ENCODE data around the gene MT1E.
"Not testable (repeated sequence)": the region's sequence is repeated elsewhere in the genome, so short reads cannot be mapped to it uniquely, and the experiment has no call there.

Gene MT1E

GRCh38 chr16:56607109-56607618, 18.4 kb upstream of the MT1E start:
- DNase-seq (ENCODE audit: low spot score): peak; percentile 81

GRCh38 chr16:56607675-56608042, 17.9 kb upstream of the MT1E start:
- no peak for DNase-seq (ENCODE audit: low spot score)

- DNase-seq (ENCODE audit: low spot score): peak; percentile 89
These were observed 17.3 kb upstream of the MT1E start, which contains the start of gene MT2A for GRCh38 chr16:56608043-56608875. TSS of gene MT2A (plus strand) at chr16:56608584. CDS start at chr16:56608656, 72 bp downstream.

- DNase-seq (ENCODE audit: low spot score): no peak
These were observed 16.6 kb upstream of the MT1E start for GRCh38 chr16:56608876-56609462.

GRCh38 chr16:56609463-56609921, 16.1 kb upstream of the MT1E start:
- DNase-seq (ENCODE audit: low spot score): peak; percentile 46

- peak; percentile 46 for DNase-seq (ENCODE audit: low spot score)
These were observed 15.5 kb upstream of the MT1E start for GRCh38 chr16:56610017-56610608.

GRCh38 chr16:56610609-56611111, 14.9 kb upstream of the MT1E start:
- no peak for DNase-seq (ENCODE audit: low spot score)

GRCh38 chr16:56611281-56611833, 14.2 kb upstream of the MT1E start:
- DNase-seq (ENCODE audit: low spot score): no peak

GRCh38 chr16:56613706-56614105, 11.9 kb upstream of the MT1E start:
- DNase-seq (ENCODE audit: low spot score): no peak

GRCh38 chr16:56614549-56614991, 11.0 kb upstream of the MT1E start:
- DNase-seq (ENCODE audit: low spot score): no peak

GRCh38 chr16:56615353-56615752, 10.2 kb upstream of the MT1E start:
- DNase-seq (ENCODE audit: low spot score): no peak

GRCh38 chr16:56616608-56617211, 8.9 kb upstream of the MT1E start:
- no peak for DNase-seq (ENCODE audit: low spot score)

GRCh38 chr16:56617212-56618085, 8.1 kb upstream of the MT1E start:
- DNase-seq (ENCODE audit: low spot score): no peak

GRCh38 chr16:56618138-56618537, 7.4 kb upstream of the MT1E start:
- no peak for DNase-seq (ENCODE audit: low spot score)

- no peak for DNase-seq (ENCODE audit: low spot score)
These were observed 5.2 kb upstream of the MT1E start for GRCh38 chr16:56620339-56620897.

- not testable (repeated sequence) for DNase-seq (ENCODE audit: low spot score)
These were observed 3.7 kb upstream of the MT1E start for GRCh38 chr16:56621665-56622445.

GRCh38 chr16:56623184-56623583, 2.4 kb upstream of the MT1E start:
- not testable (repeated sequence) for DNase-seq (ENCODE audit: low spot score)

- DNase-seq (ENCODE audit: low spot score): no peak
These were observed 1.9 kb upstream of the MT1E start for GRCh38 chr16:56623637-56624036.

GRCh38 chr16:56625943-56626654, 518 bp downstream of the MT1E start:
- no peak for DNase-seq (ENCODE audit: low spot score)

Data from COLO829 (cell line).